ENCODE results near the gene MC4R.
A peak's percentile ranks its signal among the peaks of the same experiment; 100 is the strongest.
"Not testable (repeated sequence)": the region's sequence is repeated elsewhere in the genome, so short reads cannot be mapped to it uniquely, and the experiment has no call there.

The MC4R gene

DNA sequence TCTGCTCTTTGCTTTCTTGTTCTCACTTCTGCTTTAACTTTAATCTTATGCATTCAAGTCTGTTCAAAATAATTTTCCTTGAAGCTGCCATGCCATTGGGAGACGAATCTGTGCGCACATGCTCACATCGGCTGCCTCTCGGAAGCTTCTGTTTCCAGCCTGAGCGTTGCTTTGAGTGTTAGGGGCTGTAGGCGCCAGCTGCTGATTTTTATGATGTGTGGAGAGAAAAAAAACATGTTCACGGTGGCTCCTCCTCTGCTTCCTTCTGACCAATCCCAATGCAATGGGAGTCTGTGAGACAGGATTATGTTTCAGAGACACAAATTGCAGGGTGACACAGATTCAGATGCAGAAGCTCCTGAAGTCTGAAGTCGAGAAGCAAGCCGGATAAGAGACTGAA is at the start of gene MC4R:
MC4R (minus strand) TSS at position 180 of the 400 bp plus-strand sequence. CDS start 426 bp downstream, outside the sequence.
- peak; percentile 91 for DNase-seq

DNA sequence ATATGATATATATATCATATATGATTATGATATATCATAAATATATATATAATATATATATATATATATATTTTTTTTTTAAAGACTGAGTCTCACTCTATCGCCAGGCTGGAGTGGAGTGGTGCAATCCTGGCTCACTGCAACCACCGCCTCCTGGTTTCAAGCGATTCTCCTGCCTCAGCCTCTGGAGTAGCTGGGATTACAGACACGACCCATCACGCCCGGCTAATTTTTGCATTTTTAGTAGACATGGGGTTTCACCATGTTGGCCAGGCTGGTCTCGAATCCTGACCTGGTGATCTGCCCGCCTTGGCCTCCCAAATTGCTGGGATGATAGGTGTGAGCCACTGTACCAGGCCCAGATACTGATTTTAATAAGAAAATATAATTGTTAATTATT is 49.7 kb upstream of the MC4R start:
- DNase-seq, result not testable (repeated sequence)

DNA sequence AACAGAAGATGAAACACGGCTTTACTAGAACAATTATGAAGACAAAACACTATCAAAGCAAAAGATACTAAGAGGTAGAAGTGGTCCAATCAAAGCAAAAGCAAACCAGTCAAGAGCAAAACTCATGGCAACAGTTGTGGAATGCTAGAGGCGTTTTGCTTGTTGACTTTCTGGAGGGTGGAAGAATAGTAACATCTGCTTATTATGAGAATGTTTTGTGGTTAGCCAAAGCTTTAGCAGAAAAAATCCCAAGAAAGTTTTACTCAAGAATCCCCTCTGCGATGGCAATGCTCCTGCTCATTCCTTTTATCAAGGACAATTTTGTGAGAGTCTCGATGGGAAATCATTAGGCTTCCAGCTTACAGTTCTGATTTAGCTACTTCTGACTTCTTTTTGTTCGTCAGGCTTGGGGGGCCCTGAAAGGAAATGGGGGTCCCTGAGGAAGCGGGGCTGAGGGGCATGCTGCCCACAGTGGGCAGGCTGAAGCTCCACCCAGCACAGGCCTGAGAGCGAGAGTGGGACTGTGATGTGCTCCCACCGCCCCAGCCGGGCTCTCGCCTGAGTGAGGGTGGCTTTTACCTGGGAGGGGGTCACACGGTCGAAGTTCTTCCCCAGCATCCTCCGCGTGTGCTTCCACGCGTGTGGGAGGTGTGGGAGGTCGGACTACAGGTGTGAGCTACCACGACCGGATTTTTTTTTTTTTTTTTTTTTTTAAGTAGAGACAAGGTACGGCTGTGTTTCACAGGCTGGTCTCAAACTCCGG is 49.0 kb upstream of the MC4R start:
- DNase-seq, result no peak

DNA sequence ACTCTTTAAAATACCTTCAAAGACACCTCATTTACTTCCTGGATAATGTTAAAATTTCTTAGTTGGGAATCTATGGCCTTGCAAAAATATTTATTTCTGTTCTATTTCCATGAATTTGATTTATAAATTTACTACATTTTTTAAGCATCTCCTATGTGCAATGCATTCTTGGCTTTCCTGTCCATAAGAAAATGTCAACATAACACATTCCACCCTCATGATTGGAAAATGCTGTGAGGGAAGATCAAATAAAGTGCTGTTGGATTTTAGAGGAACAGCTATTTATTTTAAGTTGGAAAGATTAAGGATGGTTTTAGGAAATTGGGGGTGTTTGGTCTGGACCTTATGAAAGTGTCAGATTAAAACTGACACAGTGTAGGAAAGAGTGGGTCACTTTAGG is 45.4 kb upstream of the MC4R start:
- no peak for DNase-seq

DNA sequence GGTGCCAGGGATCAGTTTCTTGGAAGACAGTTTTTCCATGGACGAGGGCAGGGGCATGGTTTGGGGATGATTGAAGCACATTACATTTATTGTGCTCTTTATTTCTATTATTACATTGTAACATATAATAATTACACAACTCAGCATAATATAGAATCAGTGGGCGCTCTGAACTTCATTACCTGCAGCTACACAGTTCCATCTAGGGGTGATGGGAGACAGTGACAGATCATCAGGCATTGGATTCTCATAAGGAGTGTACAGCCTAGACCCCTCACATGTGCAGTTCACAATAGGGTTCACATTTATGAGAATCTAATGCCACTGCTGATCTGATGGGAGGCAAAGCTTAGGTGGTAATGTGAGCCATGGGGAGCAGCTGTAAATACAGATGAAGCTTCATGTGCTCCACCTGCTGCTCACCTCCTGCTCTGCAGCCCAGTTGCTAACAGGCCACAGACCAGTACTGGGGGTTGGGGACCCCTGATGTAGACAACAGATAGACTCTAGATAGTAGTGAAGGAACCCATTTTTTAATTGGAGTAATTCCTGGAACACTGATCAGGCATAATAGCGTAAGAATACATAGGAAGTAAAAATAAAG is 41.5 kb upstream of the MC4R start:
- no peak for DNase-seq

DNA sequence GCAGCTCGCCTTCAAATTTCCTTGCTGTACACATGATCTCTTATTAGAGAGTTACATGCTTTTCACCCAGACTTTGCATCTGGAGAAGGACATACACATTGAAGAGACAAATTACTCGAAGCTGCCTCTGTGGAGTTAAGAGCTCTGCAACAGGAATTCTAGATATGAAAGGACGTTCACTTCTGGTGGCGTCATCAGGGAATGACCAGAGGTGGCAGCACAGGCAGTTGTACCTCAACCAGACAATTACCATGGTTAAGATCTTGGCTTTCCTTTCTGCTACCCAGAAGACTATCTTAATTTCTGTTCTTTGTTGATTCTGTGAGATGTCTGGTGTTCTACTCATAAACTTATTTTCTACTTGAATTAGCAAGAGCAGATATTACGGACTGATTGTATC is 39.1 kb upstream of the MC4R start:
- no peak for DNase-seq

DNA sequence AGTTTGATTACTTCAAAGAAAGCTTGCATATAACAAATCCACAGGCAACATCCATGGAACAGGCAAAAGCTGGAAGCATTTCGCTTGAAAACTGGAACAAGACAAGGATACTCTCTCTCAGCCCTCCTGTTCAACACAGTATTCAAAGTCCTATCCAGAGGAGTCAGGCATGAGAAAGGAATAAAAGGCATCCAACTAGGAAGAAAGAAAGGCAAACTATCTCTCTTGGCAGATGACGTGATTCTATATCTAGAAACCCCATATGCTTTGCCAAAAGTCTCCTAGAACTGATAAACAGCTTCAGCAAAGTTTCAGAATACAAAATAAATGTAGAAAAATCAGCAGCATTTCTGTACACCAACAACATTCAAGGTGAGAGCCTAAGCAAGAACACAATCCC is 34.1 kb upstream of the MC4R start:
- no peak for DNase-seq

DNA sequence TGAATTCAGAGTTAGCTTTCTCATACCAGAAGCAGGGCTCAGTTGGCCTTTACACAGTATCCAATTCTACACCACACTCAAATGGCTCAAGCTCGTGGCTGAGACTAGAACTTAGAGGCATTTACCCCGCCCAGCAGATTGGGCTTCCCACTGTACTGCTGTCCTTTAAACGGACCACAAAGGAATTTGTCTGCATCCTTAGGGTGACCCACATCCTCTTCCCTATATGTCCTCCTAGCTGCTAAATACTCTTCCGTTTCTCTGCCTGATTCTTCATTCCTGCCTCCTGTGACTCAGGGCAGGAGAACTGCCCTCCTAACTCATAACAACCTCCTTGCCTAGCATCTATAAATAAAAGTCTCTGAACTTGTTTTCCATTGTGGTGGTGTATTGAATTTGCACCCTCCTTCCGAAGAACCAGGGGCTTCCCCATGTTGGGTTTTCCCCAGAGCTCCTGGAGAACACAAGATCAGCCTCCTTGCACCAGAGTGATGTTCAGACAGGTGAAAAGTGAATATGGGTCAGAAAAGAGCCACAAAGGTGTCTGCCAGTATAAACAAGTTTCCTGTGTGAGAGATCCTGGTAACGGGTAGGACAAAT is 32.0 kb upstream of the MC4R start:
- DNase-seq, result no peak

DNA sequence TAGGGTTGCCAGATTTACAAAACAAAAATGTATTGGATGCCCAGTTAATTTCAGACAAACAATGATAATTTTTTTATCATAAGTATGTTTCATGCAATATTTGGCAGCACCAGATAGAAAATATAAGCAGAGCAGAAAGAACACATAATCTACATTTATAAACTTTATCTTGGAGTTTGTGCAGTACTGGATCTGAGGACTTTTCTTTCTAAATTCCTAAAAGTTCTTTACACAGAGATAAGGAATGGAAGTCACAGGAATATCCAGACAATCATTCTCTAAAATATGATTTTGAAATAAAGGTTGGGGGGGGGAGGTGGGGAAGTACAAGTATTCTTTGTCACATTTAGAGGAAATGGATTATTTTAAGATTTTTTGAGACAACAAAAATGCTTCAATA is 28.8 kb upstream of the MC4R start:
- no peak for DNase-seq

DNA sequence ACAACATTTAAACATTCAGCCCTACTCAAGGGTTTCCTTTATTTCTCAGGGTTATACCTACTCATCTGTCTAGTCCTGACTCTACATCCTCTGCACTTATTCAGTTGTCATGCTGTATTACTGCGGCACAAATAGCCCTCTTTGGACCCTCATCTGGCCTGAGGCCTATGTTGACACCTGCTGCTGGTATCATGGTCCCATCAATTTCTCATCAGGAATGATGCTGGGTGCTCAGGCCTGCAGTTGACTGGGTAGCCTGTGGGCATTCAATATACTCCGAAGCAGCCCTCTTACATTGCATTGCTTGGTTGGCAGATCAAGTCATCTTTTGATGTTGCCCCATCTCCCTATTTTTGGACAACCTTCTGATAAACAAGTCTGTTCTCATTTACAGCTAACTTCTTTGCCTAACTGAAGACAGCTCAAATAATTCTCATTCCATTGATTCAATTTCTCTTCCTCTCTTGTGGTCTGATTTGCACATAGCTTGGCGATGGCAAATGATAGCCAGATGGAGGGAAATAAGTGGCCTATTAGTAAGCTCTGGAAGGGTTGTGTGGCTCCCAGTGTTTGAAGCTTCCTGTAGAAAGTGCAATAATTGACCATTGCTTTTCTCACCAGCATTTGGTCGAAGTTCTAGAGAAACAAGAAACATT is 19.1 kb upstream of the MC4R start:
- DNase-seq, result no peak

DNA sequence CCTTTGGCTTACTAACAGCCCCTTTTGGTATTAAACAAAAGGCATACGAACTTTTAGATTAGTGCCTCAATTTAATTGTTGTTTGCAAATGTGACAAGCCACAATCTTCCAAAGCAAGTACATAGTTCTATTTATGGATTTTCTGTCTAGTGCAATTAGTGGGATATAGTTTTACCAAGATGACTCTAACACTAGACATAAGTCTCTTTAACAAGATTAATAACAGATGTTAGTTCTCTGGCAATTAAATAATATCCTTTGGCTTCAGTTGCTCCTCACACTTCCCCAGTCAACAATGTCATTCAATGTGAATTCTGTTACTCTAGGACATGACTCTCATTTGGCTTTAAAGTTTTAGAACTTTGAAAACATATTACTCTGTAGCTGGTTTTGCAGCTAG is 16.7 kb upstream of the MC4R start:
- no peak for DNase-seq

DNA sequence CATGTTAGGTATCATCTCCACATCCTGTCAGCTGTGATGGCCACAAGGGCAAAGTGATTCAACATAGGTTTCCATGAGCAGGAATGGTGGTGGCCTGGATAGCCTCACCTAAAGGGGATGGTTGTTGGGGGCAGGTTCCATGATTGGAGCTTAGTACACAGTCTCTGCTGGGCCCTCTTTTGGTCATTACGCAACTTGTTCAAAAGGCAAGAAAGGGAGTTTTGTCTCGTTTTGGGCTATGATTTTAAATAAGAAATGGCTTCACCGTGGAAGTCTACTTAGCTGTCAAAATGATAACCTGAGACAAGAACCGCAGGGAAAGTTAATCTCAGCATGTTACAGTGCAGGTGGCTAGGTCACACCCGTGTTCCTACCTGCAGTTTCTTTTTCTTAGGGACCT is 13.1 kb upstream of the MC4R start:
- no peak for DNase-seq

DNA sequence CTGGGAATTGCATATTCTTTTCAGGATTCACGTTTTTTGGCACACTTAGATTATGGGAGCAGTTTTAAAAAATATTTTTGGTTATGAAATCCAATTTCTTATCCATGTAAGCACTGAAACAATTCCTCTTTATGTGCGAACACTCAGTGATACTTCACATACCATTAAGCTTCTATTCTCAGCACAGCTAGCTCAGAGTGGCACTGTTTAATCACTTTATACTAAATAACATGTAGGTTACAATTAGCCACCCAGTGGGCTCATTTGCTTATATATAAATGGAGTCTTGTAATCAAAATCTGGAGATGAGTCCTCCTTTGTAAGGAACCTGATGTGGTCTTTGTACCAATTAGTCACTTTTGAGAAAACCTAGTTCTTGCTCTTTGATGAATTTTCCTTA is 11.3 kb upstream of the MC4R start:
- no peak for DNase-seq

DNA sequence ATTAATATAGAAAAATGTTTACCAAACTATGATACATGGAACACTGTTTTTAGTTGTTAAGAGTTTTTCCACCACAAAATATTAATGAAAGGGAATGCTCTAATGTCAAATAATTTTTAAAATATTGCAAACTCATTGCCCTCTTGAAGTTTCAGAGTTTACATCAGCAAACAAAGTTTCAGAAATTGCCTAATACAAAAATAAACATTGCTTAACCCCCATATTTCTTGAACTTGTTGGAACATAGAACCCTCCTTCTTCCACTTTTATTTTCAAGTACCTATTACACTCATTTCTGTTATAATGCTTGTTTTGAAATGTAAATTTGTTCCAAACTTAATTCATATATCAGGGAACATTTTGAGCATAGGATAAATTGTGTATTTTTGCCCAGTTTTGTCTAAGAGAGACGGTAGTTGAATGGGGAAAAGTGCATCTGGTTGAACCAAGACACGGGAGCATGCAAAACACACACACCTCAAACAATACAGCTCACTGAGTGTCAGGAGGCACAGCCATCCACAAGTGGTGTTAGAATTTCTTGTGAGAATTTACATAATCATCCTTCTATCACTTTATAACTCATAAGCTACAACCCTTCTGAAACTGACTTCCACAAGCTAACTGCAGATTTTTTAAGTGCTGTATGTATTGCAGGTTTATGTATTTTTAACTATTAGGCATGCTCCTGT is 5.3 kb upstream of the MC4R start:
- no peak for DNase-seq

DNA sequence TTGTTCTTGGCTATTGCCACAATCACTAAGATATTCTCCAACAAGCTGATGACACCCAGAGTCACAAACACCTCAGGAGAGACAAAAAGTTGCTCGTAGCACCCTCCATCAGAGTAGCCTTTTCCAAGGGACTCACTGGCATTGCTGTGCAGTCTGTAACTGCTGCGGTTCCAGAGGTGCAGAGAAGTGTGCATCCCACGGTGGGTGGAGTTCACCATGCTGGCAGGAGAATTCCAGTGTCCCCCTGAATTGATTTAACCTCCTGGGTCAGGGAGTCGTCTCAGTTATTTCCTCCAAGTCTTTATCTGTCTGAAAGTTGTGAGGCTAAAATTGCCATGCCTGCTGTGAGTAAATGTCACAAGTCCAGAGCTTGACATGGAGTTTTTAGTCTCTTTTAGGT is 443 bp downstream of the MC4R start:
- no peak for DNase-seq

DNA sequence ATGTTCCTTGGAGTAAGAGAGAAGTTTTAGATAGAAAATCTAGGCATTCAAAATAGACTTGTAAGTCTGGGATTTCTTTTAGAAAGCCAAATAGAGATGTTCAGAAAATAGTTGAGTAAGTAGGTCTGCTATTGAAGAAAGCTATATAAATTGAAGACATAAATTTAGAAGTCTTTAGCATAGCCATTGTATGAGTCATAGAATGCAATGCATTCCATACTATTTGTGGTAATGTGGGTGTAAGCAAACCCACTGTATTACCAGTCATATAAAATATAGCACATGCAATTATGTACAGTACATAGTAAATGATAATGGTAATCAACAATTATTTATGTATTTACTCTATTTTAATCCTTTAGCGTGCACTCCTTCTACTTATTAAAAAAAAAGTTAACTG is 14.1 kb downstream of the MC4R start:
- no peak for DNase-seq

DNA sequence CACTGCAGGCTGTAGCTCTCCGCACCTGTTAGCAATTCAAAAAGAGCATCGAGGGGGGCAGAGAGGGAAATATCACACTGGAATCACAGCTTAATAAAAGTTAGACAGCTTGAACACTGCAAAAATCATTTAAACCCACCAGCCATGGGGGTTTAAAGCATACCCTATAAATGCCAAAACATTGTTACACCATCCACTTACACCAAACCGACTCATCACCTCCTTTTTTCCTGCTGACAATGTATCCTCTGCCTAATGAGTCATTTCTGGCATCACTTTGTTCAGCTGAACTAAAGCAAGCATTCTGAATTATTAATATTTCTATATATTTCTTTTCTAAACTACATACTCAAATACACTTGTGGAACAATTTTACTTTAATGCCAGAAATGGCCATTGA is 21.6 kb downstream of the MC4R start:
- no peak for DNase-seq

DNA sequence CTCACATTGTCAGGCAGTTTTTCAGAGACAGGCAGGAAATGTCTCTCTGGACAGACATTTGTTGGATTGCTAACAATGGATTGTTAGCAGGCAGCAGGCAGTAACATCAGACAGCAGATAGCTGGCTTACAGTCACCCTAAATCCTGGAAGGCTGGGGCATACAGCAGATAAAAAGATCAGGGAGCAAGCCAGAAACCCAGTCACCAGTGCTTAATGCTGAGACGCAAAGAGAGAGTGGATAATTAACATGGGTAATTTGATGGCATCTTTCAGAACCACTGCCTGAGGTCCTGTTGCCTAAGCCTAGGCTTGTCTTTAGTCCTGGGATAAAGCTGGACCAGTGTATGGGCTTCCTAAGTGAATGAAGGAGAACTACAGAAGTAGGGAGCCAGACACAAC is 22.4 kb downstream of the MC4R start:
- DNase-seq, result no peak

DNA sequence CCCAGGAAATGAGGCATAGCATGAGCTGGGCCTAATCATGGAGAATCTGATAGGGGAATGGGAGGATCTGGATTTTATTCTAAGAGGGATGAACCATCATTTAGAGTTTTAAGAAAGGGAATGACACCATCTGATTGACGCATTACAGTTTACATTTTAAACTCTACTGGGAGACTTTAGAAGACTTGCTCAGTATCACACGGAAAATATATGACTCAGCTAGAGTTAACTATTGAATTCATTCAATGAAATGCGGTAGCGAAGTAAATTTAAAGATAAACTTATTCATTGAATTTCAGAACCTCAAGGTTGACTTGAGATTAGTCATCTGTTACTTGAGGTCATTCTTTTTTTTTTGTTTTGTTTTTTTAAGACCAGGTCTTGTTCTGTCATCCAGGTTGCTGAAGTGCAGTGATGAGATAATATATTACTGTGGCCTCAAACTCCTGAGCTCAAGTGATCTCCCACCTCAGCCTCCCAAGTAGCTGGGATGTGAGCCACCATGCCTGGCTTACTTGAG is 25.0 kb downstream of the MC4R start:
- DNase-seq, result no peak

DNA sequence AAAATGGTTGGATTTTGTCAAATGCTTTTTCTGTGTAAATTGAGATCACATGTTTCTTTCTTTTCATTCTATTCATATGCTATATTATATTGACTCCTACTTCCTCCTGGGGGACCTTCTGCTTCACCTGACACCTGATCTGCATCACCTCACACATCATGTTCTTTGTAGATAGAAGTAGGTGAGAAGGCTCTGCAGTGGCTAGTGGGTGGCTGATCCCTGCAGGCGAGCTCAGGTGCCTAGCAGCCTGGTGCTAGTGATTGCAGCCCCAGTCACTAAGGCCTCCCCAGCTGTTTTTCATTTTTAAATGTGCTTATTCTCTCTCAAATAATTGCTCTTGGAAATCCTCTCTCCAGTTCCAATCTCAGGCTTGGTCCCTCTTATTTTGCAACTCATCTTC is 33.6 kb downstream of the MC4R start:
- no peak for DNase-seq

DNA sequence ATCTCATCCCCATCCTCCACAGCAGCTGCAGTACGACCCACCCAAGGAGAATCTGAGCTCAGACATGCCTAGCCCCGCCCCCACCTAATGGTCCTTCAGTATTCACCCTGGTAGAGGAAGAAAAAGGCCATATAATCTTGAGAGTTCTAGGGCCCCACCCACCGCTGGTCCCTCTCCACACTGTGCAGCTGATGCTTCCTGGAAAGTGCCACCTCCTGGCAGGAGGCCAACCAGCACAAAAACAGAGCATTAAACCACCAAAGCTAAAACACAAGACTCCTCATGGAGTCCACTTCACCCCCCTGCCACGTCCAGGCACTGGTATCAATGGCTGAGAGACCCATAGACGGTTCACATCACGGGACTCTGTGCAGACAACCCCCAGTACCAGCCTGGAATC is 40.7 kb downstream of the MC4R start:
- no peak for DNase-seq

DNA sequence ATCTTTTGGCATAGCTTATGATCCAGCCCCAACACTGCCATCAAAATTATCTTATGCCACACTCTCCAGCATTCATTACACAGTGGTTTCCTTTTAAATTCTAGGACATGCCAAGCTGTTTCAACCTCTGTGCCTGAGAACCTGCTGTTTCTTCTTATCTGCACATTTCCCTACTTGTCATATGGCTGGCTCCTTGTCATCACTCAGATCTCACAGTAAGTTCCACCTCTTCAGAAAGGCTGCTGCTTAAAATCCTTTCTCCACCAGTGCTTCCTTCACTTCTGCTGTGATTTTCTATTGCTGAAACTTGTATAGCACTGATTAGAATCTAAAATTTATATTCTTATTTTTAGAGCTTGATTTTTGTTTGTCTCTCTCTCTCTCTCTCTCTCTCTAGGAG is 43.4 kb downstream of the MC4R start:
- DNase-seq, result no peak

DNA sequence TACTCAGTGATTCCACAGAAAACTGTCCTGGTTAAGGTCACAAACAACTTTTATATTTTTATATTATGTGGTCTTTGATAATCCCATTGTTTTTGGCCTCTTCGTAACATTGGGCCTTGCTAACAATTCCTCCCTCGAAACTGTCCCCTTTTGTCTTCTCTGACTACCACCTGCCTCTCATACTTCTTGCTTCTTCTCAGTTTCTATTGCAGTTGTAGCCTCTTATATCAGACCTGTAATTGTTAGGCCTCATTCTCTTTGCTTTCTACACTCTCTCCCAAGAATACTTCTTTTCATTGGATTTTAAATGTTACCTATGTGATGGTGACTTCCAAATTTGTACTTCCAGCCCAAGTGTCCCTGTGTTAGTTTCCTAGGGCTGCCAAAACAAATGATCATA is 44.7 kb downstream of the MC4R start:
- no peak for DNase-seq

Measured in NCI-H1092 (cell line).